Activated CD8-positive, alpha-beta T cell treated with anti-CD3 and anti-CD28 coated beads, Interleukin-2, amount 10 ng/mL, durations not matched to agents 7 days and 5 days (primary cell): ENCODE results near the gene HDGFL2. TPM values are rescaled to one million over a fixed set of nuclear protein-coding genes. Genes with fewer than 3 reads are reported as not detected.

ENCODE experiments used
- ATAC-seq: fragments of 150-1000 bp; cut with Tn5 transposase; one replicate; pipeline ENCODE4 v1.10.0; 2021; ENCODE audit warnings: moderate library complexity
- CTCF ChIA-PET: fragments of 350-600 bp; sonication (Branson Sonifier 250); formaldehyde crosslinking; loops from one replicate; lab custom pipeline; 2021; ENCODE audit warnings: antibody characterized with exemption; lab: Charles Lee
- POLR2A ChIA-PET: fragments of 350-600 bp; sonication (Branson Sonifier 250); formaldehyde crosslinking; loops from one replicate; lab custom pipeline; 2021; ENCODE audit warnings: antibody characterized with exemption; lab: Charles Lee
- DNase-seq: peaks from one replicate; pipeline ENCODE4 v3.0.0-alpha.2; 2020
- H3K27ac Mint-ChIP-seq: one replicate; pipeline ENCODE4 v1.8.0; 2021; ENCODE audit warnings: mild to moderate bottlenecking, mixed read lengths
- H3K27me3 Mint-ChIP-seq: one replicate; pipeline ENCODE4 v1.8.0; 2021; ENCODE audit warnings: low read depth, mixed read lengths
- H3K36me3 Mint-ChIP-seq: one replicate; pipeline ENCODE4 v1.8.0; 2021; ENCODE audit warnings: low read depth, mixed read lengths
- H3K4me1 Mint-ChIP-seq: one replicate; pipeline ENCODE4 v1.8.0; 2021; ENCODE audit warnings: low read depth, mixed read lengths
- H3K4me3 Mint-ChIP-seq: one replicate; pipeline ENCODE4 v1.8.0; 2021; ENCODE audit warnings: mild to moderate bottlenecking, mixed read lengths
- H3K9me3 Mint-ChIP-seq: one replicate; pipeline ENCODE4 v1.8.0; 2022; ENCODE audit warnings: mixed read lengths; ENCODE audit not compliant: insufficient read depth
- microRNA-seq: library from miRNA; unstranded; fragments of <30 nt; microRNA quantifications from one replicate; pipeline ENCODE4 v1.2.0, GENCODE V29; 2022
- total RNA-seq, 2 experiments: library from RNA; stranded (reverse); gene quantifications; one replicate each; pipeline ENCODE4 v1.2.3, GENCODE V29; 2021

Gene HDGFL2
- total RNA-seq, 2 experiments from 2014 or later = 53.9 to 57.6 TPM

- no peak for ATAC-seq
- H3K36me3 Mint-ChIP-seq = no peaks in the 10 kb centered on the region
Observed at GRCh38 chr19:4550479-4551050, 78.5 kb downstream of the HDGFL2 start.

More at GRCh38 chr19:4550479-4551050, 78.5 kb downstream of the HDGFL2 start:
- POLR2A ChIA-PET = no interaction called here
- H3K27ac Mint-ChIP-seq = no peak overlapping the region
- H3K4me3 Mint-ChIP-seq = no peak overlapping the region
- no peaks in the 10 kb centered on the region for H3K9me3 Mint-ChIP-seq
- H3K27me3 Mint-ChIP-seq = no peaks in the 10 kb centered on the region
- H3K4me1 Mint-ChIP-seq = no peaks in the 10 kb centered on the region
- DNase-seq = no peak
- CTCF ChIA-PET = no interaction called here

Small RNA genes within 50 kb of the gene (microRNA-seq; reads per million reads assigned to microRNA genes)
- gene MIR4746 = 7.5 reads per million, percentile 15 among the genes with 10 or more reads in this experiment

Other genes starting within 250 kb of the HDGFL2 start
- gene EBI3, start 242.8 kb upstream of the HDGFL2 start, total RNA-seq = not detected
- 10 to 100 TPM; 24.8 to 26.1 TPM for gene YJU2, start 225.2 kb upstream of the HDGFL2 start, total RNA-seq
- gene SHD, start 193.0 kb upstream of the HDGFL2 start, total RNA-seq = not detected
- gene TMIGD2, start 169.9 kb upstream of the HDGFL2 start, total RNA-seq = 10 to 100 TPM; 35.9 to 39.5 TPM
- 10 to 100 TPM; 26.7 to 27.7 TPM for gene FSD1, start 167.7 kb upstream of the HDGFL2 start, total RNA-seq
- 10 to 100 TPM; 14.3 to 16.5 TPM for gene STAP2, start 133.5 kb upstream of the HDGFL2 start, total RNA-seq
- 10 to 100 TPM; 26.0 to 27.6 TPM for gene MPND, start 128.7 kb upstream of the HDGFL2 start, total RNA-seq
- 10 to 100 TPM; 65.1 to 67.9 TPM for gene SH3GL1, start 71.8 kb upstream of the HDGFL2 start, total RNA-seq
- 100 to 1,000 TPM in 1 of 2 experiments, 10 to 100 TPM in 1; 95.3 to 104 TPM for gene CHAF1A, start 69.7 kb upstream of the HDGFL2 start, total RNA-seq
- gene UBXN6, start 14.5 kb upstream of the HDGFL2 start, total RNA-seq = 10 to 100 TPM; 34.1 to 36.6 TPM
- gene PLIN4, start 46.2 kb downstream of the HDGFL2 start, total RNA-seq = not detected
- gene PLIN5, start 62.9 kb downstream of the HDGFL2 start, total RNA-seq = not detected
- not detected for gene LRG1, start 67.7 kb downstream of the HDGFL2 start, total RNA-seq
- not detected for gene SEMA6B, start 87.4 kb downstream of the HDGFL2 start, total RNA-seq
- gene TNFAIP8L1, start 167.2 kb downstream of the HDGFL2 start, total RNA-seq = 10 to 100 TPM; 19.4 to 20.2 TPM
- gene MYDGF, start 198.0 kb downstream of the HDGFL2 start, total RNA-seq = 10 to 100 TPM; 49.6 to 54.9 TPM